Mesenchymal stem cell (in vitro differentiated cells and primary cell): Measurements from ENCODE around the gene SORCS3.
A peak's percentile ranks its signal among the peaks of the same experiment; 100 is the strongest.

Experiments used
- DNase-seq: peaks from one replicate; pipeline ENCODE4 v3.0.0-alpha.2; 2013
- H2AFZ ChIP-seq: one replicate; pipeline ENCODE4 v1.6.1; 2013; ENCODE audit warnings: low read depth, mild to moderate bottlenecking, control low read depth, inconsistent platforms, low read length, moderate library complexity
- H2AK5ac ChIP-seq: 2 replicates; pipeline ENCODE4 v1.6.1; 2013; ENCODE audit warnings: low read length, moderate library complexity, mild to moderate bottlenecking, inconsistent platforms; ENCODE audit not compliant: severe bottlenecking
- H2BK120ac ChIP-seq: one replicate; pipeline ENCODE4 v1.6.1; 2013; ENCODE audit warnings: low read depth, mild to moderate bottlenecking, inconsistent platforms, low read length, moderate library complexity
- H2BK12ac ChIP-seq, 2 experiments: one replicate each; pipeline ENCODE4 v1.6.1; 2013; ENCODE audit warnings: inconsistent platforms in 2 of 2, low read length in 2 of 2, mild to moderate bottlenecking in 2 of 2, moderate library complexity in 2 of 2, control low read depth in 1 of 2
- H2BK15ac ChIP-seq: one replicate; pipeline ENCODE4 v1.6.1; 2013; ENCODE audit warnings: mild to moderate bottlenecking, low read depth, inconsistent platforms; ENCODE audit not compliant: poor library complexity, severe bottlenecking
- H2BK5ac ChIP-seq: 2 replicates; pipeline ENCODE4 v1.6.1; 2013; ENCODE audit warnings: low read depth, mild to moderate bottlenecking, low read length, control low read depth, inconsistent platforms; ENCODE audit not compliant: poor library complexity, severe bottlenecking
- H3K14ac ChIP-seq, 2 experiments: one replicate each; pipeline ENCODE4 v1.6.1; 2013; ENCODE audit warnings: inconsistent platforms in 2 of 2, low read length in 2 of 2, control low read depth in 1 of 2, mild to moderate bottlenecking in 1 of 2, moderate library complexity in 1 of 2
- H3K18ac ChIP-seq, 2 experiments: one replicate each; pipeline ENCODE4 v1.6.1; 2013; ENCODE audit warnings: inconsistent platforms in 2 of 2, low read length in 2 of 2, control low read depth in 1 of 2, low read depth in 1 of 2, mild to moderate bottlenecking in 1 of 2
- H3K23ac ChIP-seq, 2 experiments: one replicate each; pipeline ENCODE4 v1.6.1; 2013; ENCODE audit warnings: inconsistent platforms in 2 of 2, low read length in 2 of 2, mild to moderate bottlenecking in 2 of 2, moderate library complexity in 2 of 2, control low read depth in 1 of 2
- H3K27ac ChIP-seq: 2 replicates; pipeline ENCODE4 v1.5.1; 2013; ENCODE audit warnings: mild to moderate bottlenecking, moderate library complexity, low read length, control low read depth, inconsistent platforms; ENCODE audit not compliant: poor library complexity, severe bottlenecking
- H3K27me3 ChIP-seq, 2 experiments: 2 replicates each; pipeline versions ENCODE4 v1.6.1 to v1.7.0; 2013; ENCODE audit warnings: low read length in 2 of 2, mild to moderate bottlenecking in 2 of 2, moderate library complexity in 2 of 2, control low read depth in 1 of 2, inconsistent platforms in 1 of 2; ENCODE audit not compliant: control insufficient read depth in 1 of 2, insufficient read depth in 1 of 2
- H3K36me3 ChIP-seq, 2 experiments: 2 replicates each; pipeline versions ENCODE4 v1.6.1 to v1.7.0; 2013; ENCODE audit warnings: low read length in 2 of 2, control low read depth in 1 of 2, inconsistent platforms in 1 of 2, low read depth in 1 of 2, mild to moderate bottlenecking in 1 of 2; ENCODE audit not compliant: insufficient read depth in 2 of 2, control insufficient read depth in 1 of 2
- H3K4ac ChIP-seq, 2 experiments: one replicate each; pipeline ENCODE4 v1.6.1; 2013; ENCODE audit warnings: inconsistent platforms in 2 of 2, low read length in 2 of 2, mild to moderate bottlenecking in 2 of 2, moderate library complexity in 2 of 2, control low read depth in 1 of 2, low read depth in 1 of 2
- H3K4me1 ChIP-seq: 2 replicates; pipeline ENCODE4 v1.6.1; 2013; ENCODE audit warnings: low read depth, low read length, control low read depth; ENCODE audit not compliant: control insufficient read depth, insufficient read depth
- H3K4me2 ChIP-seq: 2 replicates; pipeline ENCODE4 v1.6.1; 2013; ENCODE audit warnings: low read length, mild to moderate bottlenecking, inconsistent platforms; ENCODE audit not compliant: poor library complexity, severe bottlenecking
- H3K4me3 ChIP-seq, 2 experiments: 2 replicates each; pipeline versions ENCODE4 v1.5.1 to v1.7.0; 2013; ENCODE audit warnings: low read length in 2 of 2, mild to moderate bottlenecking in 2 of 2, control low read depth in 1 of 2, low read depth in 1 of 2; ENCODE audit not compliant: insufficient read depth in 1 of 2
- H3K79me1 ChIP-seq: replicated peaks from 2 replicates; pipeline ENCODE4 v1.6.1; 2013; ENCODE audit warnings: mild to moderate bottlenecking, control low read depth, low read length, inconsistent platforms; ENCODE audit not compliant: poor library complexity, severe bottlenecking
- H3K9ac ChIP-seq: 2 replicates; pipeline ENCODE4 v1.7.0; 2013; ENCODE audit warnings: mild to moderate bottlenecking, low read length, moderate library complexity
- H3K9me3 ChIP-seq: 2 replicates; pipeline ENCODE4 v1.7.0; 2013; ENCODE audit warnings: mild to moderate bottlenecking, low read length; ENCODE audit not compliant: control insufficient read depth
- H4K8ac ChIP-seq: one replicate; pipeline ENCODE4 v1.6.1; 2013; ENCODE audit warnings: inconsistent platforms, mild to moderate bottlenecking, low read length, moderate library complexity
- H4K91ac ChIP-seq: one replicate; pipeline ENCODE4 v1.6.1; 2013; ENCODE audit warnings: mild to moderate bottlenecking, low read length, inconsistent platforms
- WGBS: methylation state at CpG from one replicate; pipeline ENCODE4 v1.1.7; 2013; ENCODE audit warnings: mixed read lengths; 5-methylcytosine and 5-hydroxymethylcytosine counted together

Gene SORCS3

DNA sequence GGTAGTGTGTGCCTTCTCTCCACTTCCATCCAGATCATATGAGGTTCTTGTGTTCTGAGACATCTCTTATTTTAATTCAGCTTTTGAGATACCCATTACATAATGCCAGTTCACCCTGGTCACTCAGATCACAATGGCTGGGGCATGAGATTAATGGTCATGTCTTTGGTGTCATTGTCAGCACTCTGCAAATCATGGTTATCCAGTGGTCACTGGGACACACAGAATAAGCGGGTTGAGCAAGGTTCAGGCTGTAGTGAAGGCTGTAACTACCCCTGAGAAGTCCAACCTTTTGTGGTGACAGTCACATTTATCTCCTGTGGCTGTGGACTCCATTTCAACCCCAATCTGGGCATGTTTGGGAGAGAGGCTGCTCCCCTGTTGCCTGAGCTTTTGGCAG is 35.8 kb downstream of the SORCS3 start:
- no peak overlapping the region for H3K23ac ChIP-seq
- no peak overlapping the region for H2BK5ac ChIP-seq
- peaks cover 0 to 6% of the 10 kb centered on the region in 2 experiments for H3K27me3 ChIP-seq
- H3K9ac ChIP-seq, result no peak overlapping the region
- no peak for DNase-seq
- H3K36me3 ChIP-seq, result no peaks in the 10 kb centered on the region
- H2BK15ac ChIP-seq, result no peak overlapping the region
- peaks cover 21% of the 10 kb centered on the region for H3K9me3 ChIP-seq
- H3K18ac ChIP-seq, result no peak overlapping the region
- no peak overlapping the region for H2AFZ ChIP-seq
- no peak overlapping the region for H2BK120ac ChIP-seq
- no peak overlapping the region for H4K8ac ChIP-seq
- no peaks in the 10 kb centered on the region for H3K79me1 ChIP-seq
- no peak overlapping the region for H2AK5ac ChIP-seq
- no peaks in the 10 kb centered on the region for H3K4me1 ChIP-seq
- no peak overlapping the region for H3K4ac ChIP-seq
- WGBS, result 67% methylated on average over 1 of the region's 1 CpG
- H3K4me2 ChIP-seq, result no peak overlapping the region
- H3K14ac ChIP-seq, result no peak overlapping the region
- no peak overlapping the region for H2BK12ac ChIP-seq
- no peak overlapping the region for H3K27ac ChIP-seq
- H4K91ac ChIP-seq, result no peak overlapping the region
- H3K4me3 ChIP-seq, result no peak overlapping the region

GRCh38 chr10:104678658-104679057 is 37.6 kb downstream of the SORCS3 start:
- Histone ChIP-seq H4K8ac (no peak overlapping the region), H3K9ac (no peak overlapping the region), H3K27me3 (peaks cover 0 to 6% of the 10 kb centered on the region in 2 experiments), H3K27ac (no peak overlapping the region), H2BK15ac (no peak overlapping the region), H3K4me2 (no peak overlapping the region), H3K9me3 (peaks cover 12% of the 10 kb centered on the region), H2AK5ac (no peak overlapping the region), H2BK12ac (no peak overlapping the region), H2BK120ac (no peak overlapping the region), H3K36me3 (no peaks in the 10 kb centered on the region), H2AFZ (no peak overlapping the region), H3K4me3 (no peak overlapping the region), H3K79me1 (no peaks in the 10 kb centered on the region), H4K91ac (no peak overlapping the region), H3K14ac (no peak overlapping the region), H3K18ac (no peak overlapping the region), H3K4me1 (no peaks in the 10 kb centered on the region), H3K23ac (no peak overlapping the region), H2BK5ac (no peak overlapping the region), H3K4ac (no peak overlapping the region)
- no peak for DNase-seq

- Histone ChIP-seq H2AK5ac (no peak overlapping the region), H3K27ac (no peak overlapping the region), H2BK15ac (no peak overlapping the region), H3K4ac (no peak overlapping the region), H3K18ac (no peak overlapping the region), H3K36me3 (no peaks in the 10 kb centered on the region), H3K9me3 (no peaks in the 10 kb centered on the region), H2AFZ (no peak overlapping the region), H3K79me1 (no peaks in the 10 kb centered on the region), H3K4me1 (no peaks in the 10 kb centered on the region), H3K27me3 (peaks cover 0 to 6% of the 10 kb centered on the region in 2 experiments), H3K9ac (no peak overlapping the region), H4K8ac (no peak overlapping the region), H2BK120ac (no peak overlapping the region), H3K23ac (no peak overlapping the region), H4K91ac (no peak overlapping the region), H2BK12ac (no peak overlapping the region), H2BK5ac (no peak overlapping the region), H3K4me3 (peak overlapping the region in 1 of 2 experiments; percentile 63), H3K14ac (no peak overlapping the region), H3K4me2 (no peak overlapping the region)
- WGBS, result 29% methylated on average over 25 of the region's 35 CpGs
- DNase-seq, result no peak
These were observed 39.6 kb downstream of the SORCS3 start for GRCh38 chr10:104680467-104681401.

DNA sequence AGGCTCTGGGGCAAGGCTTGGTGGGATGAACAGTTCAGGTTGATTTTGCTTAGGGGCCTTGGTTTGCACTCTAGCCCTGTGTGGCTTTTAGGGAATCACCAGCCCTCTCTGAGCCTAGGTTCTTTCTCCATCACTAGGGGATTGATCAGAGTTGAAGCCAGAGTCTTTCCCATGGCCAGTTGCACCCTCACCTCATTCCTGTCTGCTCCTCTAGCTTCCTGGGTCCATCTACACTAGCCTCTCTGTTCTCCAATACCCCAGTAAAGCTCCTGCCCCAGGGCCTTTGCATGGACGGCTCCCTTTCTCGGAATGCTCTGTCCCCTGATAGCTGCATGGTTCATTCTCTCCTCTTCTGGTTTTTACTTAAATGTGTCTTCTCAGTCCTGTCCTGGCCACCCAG is 40.4 kb downstream of the SORCS3 start:
- H2AFZ ChIP-seq, result no peak overlapping the region
- no peak overlapping the region for H3K9ac ChIP-seq
- no peak for DNase-seq
- H3K4me3 ChIP-seq, result peak overlapping the region in 1 of 2 experiments; percentile 63
- no peak overlapping the region for H3K23ac ChIP-seq
- H2BK12ac ChIP-seq, result no peak overlapping the region
- no peaks in the 10 kb centered on the region for H3K36me3 ChIP-seq
- no peak overlapping the region for H2BK15ac ChIP-seq
- no peaks in the 10 kb centered on the region for H3K79me1 ChIP-seq
- no peaks in the 10 kb centered on the region for H3K4me1 ChIP-seq
- no peak overlapping the region for H4K91ac ChIP-seq
- 87% methylated on average over 2 of the region's 2 CpGs for WGBS
- H2BK5ac ChIP-seq, result no peak overlapping the region
- no peak overlapping the region for H3K27ac ChIP-seq
- H3K9me3 ChIP-seq, result no peaks in the 10 kb centered on the region
- H3K4me2 ChIP-seq, result no peak overlapping the region
- H2BK120ac ChIP-seq, result no peak overlapping the region
- no peak overlapping the region for H3K18ac ChIP-seq
- H3K14ac ChIP-seq, result no peak overlapping the region
- no peak overlapping the region for H4K8ac ChIP-seq
- no peak overlapping the region for H2AK5ac ChIP-seq
- peaks cover 0 to 6% of the 10 kb centered on the region in 2 experiments for H3K27me3 ChIP-seq
- H3K4ac ChIP-seq, result no peak overlapping the region
